ENCODE results near the gene RETREG2. TPM values are rescaled to one million over a fixed set of nuclear protein-coding genes. Genes with fewer than 3 reads are reported as not detected.

The RETREG2 gene
- total RNA-seq, 4 donors from 2014 or later, result 88.7 to 110 (median 98.3) TPM

- no peak for DNase-seq (ENCODE audit: low spot score in 2 of 2)
- intact Hi-C loops (cut with DNase I; ENCODE audit: low total_unique reads), result no loop called here
- WGBS, 2 donors, result 82 to 92% methylated on average over 3 of the region's 3 CpGs
- TF ChIP-seq, protein P1, sequence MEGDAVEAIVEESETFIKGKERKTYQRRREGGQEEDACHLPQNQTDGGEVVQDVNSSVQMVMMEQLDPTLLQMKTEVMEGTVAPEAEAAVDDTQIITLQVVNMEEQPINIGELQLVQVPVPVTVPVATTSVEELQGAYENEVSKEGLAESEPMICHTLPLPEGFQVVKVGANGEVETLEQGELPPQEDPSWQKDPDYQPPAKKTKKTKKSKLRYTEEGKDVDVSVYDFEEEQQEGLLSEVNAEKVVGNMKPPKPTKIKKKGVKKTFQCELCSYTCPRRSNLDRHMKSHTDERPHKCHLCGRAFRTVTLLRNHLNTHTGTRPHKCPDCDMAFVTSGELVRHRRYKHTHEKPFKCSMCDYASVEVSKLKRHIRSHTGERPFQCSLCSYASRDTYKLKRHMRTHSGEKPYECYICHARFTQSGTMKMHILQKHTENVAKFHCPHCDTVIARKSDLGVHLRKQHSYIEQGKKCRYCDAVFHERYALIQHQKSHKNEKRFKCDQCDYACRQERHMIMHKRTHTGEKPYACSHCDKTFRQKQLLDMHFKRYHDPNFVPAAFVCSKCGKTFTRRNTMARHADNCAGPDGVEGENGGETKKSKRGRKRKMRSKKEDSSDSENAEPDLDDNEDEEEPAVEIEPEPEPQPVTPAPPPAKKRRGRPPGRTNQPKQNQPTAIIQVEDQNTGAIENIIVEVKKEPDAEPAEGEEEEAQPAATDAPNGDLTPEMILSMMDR (IDR thresholded peaks at IDR 0.05), result no peak
- TF ChIP-seq POLR2A (IDR thresholded peaks at IDR 0.05), result no peak
- no peak overlapping the region for H3K4me3 ChIP-seq (ENCODE audit: low read depth, poor library complexity, severe bottlenecking)
These were observed 56.3 kb downstream of the RETREG2 start for GRCh38 chr2:219234331-219234730.

Other genes with a start within 250 kb of the RETREG2 start
- gene CDK5R2, start 218.6 kb upstream of the RETREG2 start, total RNA-seq, result not detected
- gene FEV, start 193.1 kb upstream of the RETREG2 start, total RNA-seq, result not detected
- not detected for gene CRYBA2, start 184.9 kb upstream of the RETREG2 start, total RNA-seq
- gene CFAP65, start 136.8 kb upstream of the RETREG2 start, total RNA-seq, result not detected
- under 1 TPM in 1 of 4 donors, not detected in 3; 0.30 TPM for gene IHH, start 117.4 kb upstream of the RETREG2 start, total RNA-seq
- 10 to 100 TPM; 13.2 to 20.9 (median 18.4) TPM for gene NHEJ1, start 17.5 kb upstream of the RETREG2 start, total RNA-seq
- gene SLC23A3, start 8.2 kb upstream of the RETREG2 start, total RNA-seq, result 1 to 10 TPM in 2 of 4 donors, under 1 TPM in 2; 0.10 to 4.4 (median 1.0) TPM
- 10 to 100 TPM; 48.0 to 76.7 (median 66.9) TPM for gene CNPPD1, start 1.4 kb upstream of the RETREG2 start, total RNA-seq
- gene ZFAND2B, start 28.5 kb downstream of the RETREG2 start, total RNA-seq, result 10 to 100 TPM; 63.0 to 76.4 (median 63.3) TPM
- gene ABCB6, start 40.7 kb downstream of the RETREG2 start, total RNA-seq, result 10 to 100 TPM; 16.9 to 33.1 (median 18.6) TPM
- gene ATG9A, start 51.4 kb downstream of the RETREG2 start, total RNA-seq, result 10 to 100 TPM; 57.6 to 92.8 (median 61.9) TPM
- 10 to 100 TPM; 45.9 to 97.6 (median 52.5) TPM for gene ANKZF1, start 51.5 kb downstream of the RETREG2 start, total RNA-seq
- 1 to 10 TPM; 1.6 to 7.7 (median 3.9) TPM for gene GLB1L, start 67.2 kb downstream of the RETREG2 start, total RNA-seq
- 10 to 100 TPM; 12.9 to 26.4 (median 13.8) TPM for gene STK16, start 67.2 kb downstream of the RETREG2 start, total RNA-seq
- gene TUBA4B, start 75.0 kb downstream of the RETREG2 start, total RNA-seq, result not detected
- gene TUBA4A, start 75.6 kb downstream of the RETREG2 start, total RNA-seq, result 100 to 1,000 TPM; 181 to 522 (median 240) TPM
- gene DNAJB2, start 101.1 kb downstream of the RETREG2 start, total RNA-seq, result 100 to 1,000 TPM; 125 to 152 (median 140) TPM
- gene PTPRN, start 131.1 kb downstream of the RETREG2 start, total RNA-seq, result under 1 TPM in 1 of 4 donors, not detected in 3; 0.23 TPM
- gene RESP18, start 154.5 kb downstream of the RETREG2 start, total RNA-seq, result not detected
- 10 to 100 TPM; 52.7 to 64.0 (median 57.6) TPM for gene DNPEP, start 209.6 kb downstream of the RETREG2 start, total RNA-seq
- 100 to 1,000 TPM in 1 of 4 donors, 10 to 100 TPM in 3; 19.4 to 163 (median 37.8) TPM for gene DES, start 240.1 kb downstream of the RETREG2 start, total RNA-seq

All from lower leg skin (tissue), 4 donors.